GM12873 (cell line): ENCODE measurements around the gene MDFI.

ENCODE experiments used
- CTCF ChIP-seq: IDR thresholded peaks from 2 replicates; pipeline ENCODE4 v1.5.1; 2012; ENCODE audit warnings: low read depth, mild to moderate bottlenecking, moderate library complexity, low read length, control low read depth; ENCODE audit not compliant: insufficient read depth; ENCODE audit errors: missing control alignments

The MDFI gene

GRCh38 chr6:41593839-41594238, 44.4 kb upstream of the MDFI start:
- no peak for TF ChIP-seq CTCF

- TF ChIP-seq CTCF = no peak
These were observed 43.9 kb upstream of the MDFI start for GRCh38 chr6:41594326-41594725.

- TF ChIP-seq CTCF = no peak
These were observed 43.5 kb upstream of the MDFI start for GRCh38 chr6:41594766-41595165.

GRCh38 chr6:41595166-41595565, 43.1 kb upstream of the MDFI start:
- no peak for TF ChIP-seq CTCF

- no peak for TF ChIP-seq CTCF
These were observed 42.1 kb upstream of the MDFI start for GRCh38 chr6:41596096-41596685.

- TF ChIP-seq CTCF = no peak
These were observed 41.5 kb upstream of the MDFI start for GRCh38 chr6:41596807-41597206.

- no peak for TF ChIP-seq CTCF
These were observed 40.8 kb upstream of the MDFI start for GRCh38 chr6:41597246-41598000.
